DMS153 (cell line): ENCODE measurements around the gene PLIN1.

Experiments used
- DNase-seq: peaks from one replicate; lab custom pipeline; 2025; lab: John Stamatoyannopoulos, UW

The PLIN1 gene

GRCh38 chr15:89652131-89652530 lies 27.0 kb downstream of the PLIN1 start:
- no peak for DNase-seq

- no peak for DNase-seq
These were observed 29.5 kb downstream of the PLIN1 start for GRCh38 chr15:89649716-89650115.

GRCh38 chr15:89649013-89649625 lies 30.0 kb downstream of the PLIN1 start:
- DNase-seq: no peak

- no peak for DNase-seq
These were observed 30.8 kb downstream of the PLIN1 start for GRCh38 chr15:89648106-89649012.

GRCh38 chr15:89647191-89647851 lies 31.8 kb downstream of the PLIN1 start:
- no peak for DNase-seq

- no peak for DNase-seq
These were observed 32.6 kb downstream of the PLIN1 start for GRCh38 chr15:89646416-89647141.

- DNase-seq: no peak
These were observed 33.5 kb downstream of the PLIN1 start for GRCh38 chr15:89645680-89646079.

GRCh38 chr15:89642106-89642505 lies 37.1 kb downstream of the PLIN1 start:
- no peak for DNase-seq

GRCh38 chr15:89641053-89641452 lies 38.1 kb downstream of the PLIN1 start:
- no peak for DNase-seq

- no peak for DNase-seq
These were observed 38.9 kb downstream of the PLIN1 start for GRCh38 chr15:89640245-89640644.

- no peak for DNase-seq
These were observed 45.6 kb downstream of the PLIN1 start for GRCh38 chr15:89633585-89633984.

GRCh38 chr15:89632563-89633430 lies 46.4 kb downstream of the PLIN1 start:
- no peak for DNase-seq

GRCh38 chr15:89631902-89632264 lies 47.3 kb downstream of the PLIN1 start:
- no peak for DNase-seq

GRCh38 chr15:89630974-89631901 lies 47.9 kb downstream of the PLIN1 start:
- DNase-seq: no peak

GRCh38 chr15:89630260-89630659 lies 48.9 kb downstream of the PLIN1 start:
- DNase-seq: no peak

GRCh38 chr15:89629829-89630228 lies 49.3 kb downstream of the PLIN1 start:
- DNase-seq: no peak

GRCh38 chr15:89628806-89629715 lies 50.1 kb downstream of the PLIN1 start:
- DNase-seq: no peak

GRCh38 chr15:89628301-89628700 lies 50.9 kb downstream of the PLIN1 start:
- no peak for DNase-seq
